Activated CD4-positive, alpha-beta T cell treated with anti-CD3 and anti-CD28 coated beads, Interleukin-2, amount 10 ng/mL, durations not matched to agents 7 days and 5 days (primary cell): ENCODE data around the gene SORL1. TPM values are rescaled to one million over a fixed set of nuclear protein-coding genes. Genes with fewer than 3 reads are reported as not detected.

Experiments
- CTCF ChIA-PET: fragments of 350-600 bp; sonication (Branson Sonifier 250); formaldehyde crosslinking; loops from one replicate; lab custom pipeline; 2021; ENCODE audit warnings: antibody characterized with exemption; lab: Charles Lee
- POLR2A ChIA-PET: fragments of 350-600 bp; sonication (Branson Sonifier 250); formaldehyde crosslinking; loops from one replicate; lab custom pipeline; 2021; ENCODE audit warnings: antibody characterized with exemption; lab: Charles Lee
- DNase-seq: peaks from one replicate; pipeline ENCODE4 v3.0.0-alpha.2; 2020
- H3K27ac Mint-ChIP-seq: one replicate; pipeline ENCODE4 v1.8.0; 2021; ENCODE audit warnings: mild to moderate bottlenecking, moderate library complexity, mixed read lengths
- H3K27me3 Mint-ChIP-seq: one replicate; pipeline ENCODE4 v1.8.0; 2021; ENCODE audit warnings: mixed read lengths
- H3K36me3 Mint-ChIP-seq: one replicate; pipeline ENCODE4 v1.8.0; 2021; ENCODE audit warnings: low read depth, mixed read lengths
- H3K4me1 Mint-ChIP-seq: one replicate; pipeline ENCODE4 v1.8.0; 2021; ENCODE audit warnings: mixed read lengths
- H3K4me3 Mint-ChIP-seq: one replicate; pipeline ENCODE4 v1.8.0; 2021; ENCODE audit warnings: mild to moderate bottlenecking, moderate library complexity, mixed read lengths
- H3K9me3 Mint-ChIP-seq: one replicate; pipeline ENCODE4 v1.8.0; 2021; ENCODE audit warnings: mixed read lengths
- total RNA-seq, 2 experiments: library from RNA; stranded (reverse); gene quantifications; one replicate each; pipeline ENCODE4 v1.2.3, GENCODE V29; 2021

The SORL1 gene
- total RNA-seq, 2 experiments from 2014 or later, result 197 to 207 TPM

GRCh38 chr11:121456816-121457431, 4.8 kb downstream of the SORL1 start:
- Mint-ChIP-seq H3K4me3 (peak overlapping the region; percentile 26), H3K36me3 (peaks cover 83% of the 10 kb centered on the region), H3K9me3 (no peaks in the 10 kb centered on the region), H3K4me1 (peaks cover 77% of the 10 kb centered on the region), H3K27ac (peak overlapping the region; percentile 70), H3K27me3 (no peaks in the 10 kb centered on the region)
- DNase-seq, result no peak
- ChIA-PET CTCF (interaction anchor here (0.6 to 2.5 kb wide), 4 partner anchors 11 to 64 kb away, joined by 3 to 9 read pairs (median 4); no protein-coding TSS in a partner anchor), POLR2A (no interaction called here)

- no peak for DNase-seq
- H3K36me3 Mint-ChIP-seq, result peaks cover 88% of the 10 kb centered on the region
- ChIA-PET CTCF (interaction anchor here (2.0 to 2.5 kb wide), 2 partner anchors 9 kb away, joined by 5 to 9 read pairs; no protein-coding TSS in a partner anchor), POLR2A (no interaction called here)
- H3K4me3 Mint-ChIP-seq, result peak overlapping the region; percentile 26
- H3K4me1 Mint-ChIP-seq, result peaks cover 93% of the 10 kb centered on the region
- peak overlapping the region; percentile 93 for H3K27ac Mint-ChIP-seq
- H3K27me3 Mint-ChIP-seq, result no peaks in the 10 kb centered on the region
- H3K9me3 Mint-ChIP-seq, result no peaks in the 10 kb centered on the region
These were observed 6.4 kb downstream of the SORL1 start for GRCh38 chr11:121458551-121458950.

GRCh38 chr11:121459413-121460017, 7.4 kb downstream of the SORL1 start:
- Mint-ChIP-seq H3K4me3 (peak overlapping the region; percentile 26), H3K27me3 (no peaks in the 10 kb centered on the region), H3K9me3 (no peaks in the 10 kb centered on the region), H3K27ac (peak overlapping the region; percentile 93), H3K36me3 (peaks cover 79% of the 10 kb centered on the region), H3K4me1 (peaks cover 95% of the 10 kb centered on the region)
- ChIA-PET POLR2A (no interaction called here), CTCF (interaction anchor here (1.2 to 2.0 kb wide), 2 partner anchors 10 to 92 kb away, joined by 3 to 5 read pairs; no protein-coding TSS in a partner anchor)
- peak; percentile 56 for DNase-seq

- ChIA-PET POLR2A (no interaction called here), CTCF (interaction anchor here (0.6 to 2.5 kb wide), 4 partner anchors 9 to 1838 kb away, joined by 4 to 14 read pairs (median 6); partner anchors contain the start of genes SORL1 and SORL1-AS1)
- Mint-ChIP-seq H3K9me3 (no peaks in the 10 kb centered on the region), H3K27ac (peak overlapping the region; percentile 93), H3K36me3 (peaks cover 76% of the 10 kb centered on the region), H3K4me3 (no peak overlapping the region), H3K27me3 (no peaks in the 10 kb centered on the region), H3K4me1 (peaks cover 98% of the 10 kb centered on the region)
- no peak for DNase-seq
These were observed 8.9 kb downstream of the SORL1 start for GRCh38 chr11:121460941-121461514.

GRCh38 chr11:121461843-121462242, 9.7 kb downstream of the SORL1 start:
- Mint-ChIP-seq H3K27ac (peak overlapping the region; percentile 93), H3K27me3 (no peaks in the 10 kb centered on the region), H3K9me3 (no peaks in the 10 kb centered on the region), H3K4me3 (peak overlapping the region; percentile 15), H3K36me3 (peaks cover 74% of the 10 kb centered on the region), H3K4me1 (peaks cover 97% of the 10 kb centered on the region)
- DNase-seq, result no peak
- CTCF ChIA-PET, result interaction anchor here (1.4 to 2.5 kb wide), 3 partner anchors 10 to 18 kb away, joined by 6 to 14 read pairs (median 7); partner anchors contain the start of genes SORL1 and SORL1-AS1
- POLR2A ChIA-PET, result no interaction called here

- peaks cover 97% of the 10 kb centered on the region for H3K4me1 Mint-ChIP-seq
These were observed 11.7 kb downstream of the SORL1 start for GRCh38 chr11:121463689-121464335.

GRCh38 chr11:121464352-121464946, 12.3 kb downstream of the SORL1 start:
- peaks cover 97% of the 10 kb centered on the region for H3K4me1 Mint-ChIP-seq
- ChIA-PET POLR2A (interaction anchor here (0.6 to 1.1 kb wide), 3 partner anchors 9 to 31 kb away, joined by 3 to 5 read pairs (median 3); no protein-coding TSS in a partner anchor), CTCF (interaction anchor here (0.6 to 4.9 kb wide), 6 partner anchors 10 to 116 kb away, joined by 3 to 27 read pairs (median 5); partner anchors contain the start of genes SORL1 and SORL1-AS1)
- H3K27me3 Mint-ChIP-seq, result no peaks in the 10 kb centered on the region
- peak overlapping the region; percentile 93 for H3K27ac Mint-ChIP-seq
- H3K4me3 Mint-ChIP-seq, result peak overlapping the region; percentile 61
- H3K9me3 Mint-ChIP-seq, result peaks cover under 1% of the 10 kb centered on the region
- H3K36me3 Mint-ChIP-seq, result peaks cover 60% of the 10 kb centered on the region
- peak; percentile 77 for DNase-seq

More at GRCh38 chr11:121463689-121464335, 11.7 kb downstream of the SORL1 start:
- H3K27ac Mint-ChIP-seq, result peak overlapping the region; percentile 93
- no peak for DNase-seq
- no peaks in the 10 kb centered on the region for H3K27me3 Mint-ChIP-seq
- H3K9me3 Mint-ChIP-seq, result no peaks in the 10 kb centered on the region
- H3K36me3 Mint-ChIP-seq, result peaks cover 60% of the 10 kb centered on the region
- CTCF ChIA-PET, result interaction anchor here (0.8 to 4.9 kb wide), 5 partner anchors 9 to 78 kb away, joined by 3 to 27 read pairs (median 4); partner anchors contain the start of genes SORL1 and SORL1-AS1
- POLR2A ChIA-PET, result interaction anchor here (0.6 to 1.1 kb wide), 3 partner anchors 9 to 31 kb away, joined by 3 to 5 read pairs (median 3); no protein-coding TSS in a partner anchor
- peak overlapping the region; percentile 61 for H3K4me3 Mint-ChIP-seq

- DNase-seq, result no peak
- Mint-ChIP-seq H3K4me1 (peaks cover 96% of the 10 kb centered on the region), H3K36me3 (peaks cover 60% of the 10 kb centered on the region), H3K9me3 (peaks cover 4% of the 10 kb centered on the region), H3K27ac (peak overlapping the region; percentile 93), H3K4me3 (peak overlapping the region; percentile 61), H3K27me3 (no peaks in the 10 kb centered on the region)
- ChIA-PET CTCF (interaction anchor here (0.5 to 4.9 kb wide), 4 partner anchors 12 to 47 kb away, joined by 3 to 27 read pairs (median 6); partner anchors contain the start of genes SORL1 and SORL1-AS1), POLR2A (no interaction called here)
These were observed 13.6 kb downstream of the SORL1 start for GRCh38 chr11:121465709-121466062.

GRCh38 chr11:121466063-121466794, 14.1 kb downstream of the SORL1 start:
- ChIA-PET POLR2A (interaction anchor here (0.7 kb wide), 1 partner anchor 32 kb away, joined by 3 read pairs; no protein-coding TSS in a partner anchor), CTCF (interaction anchor here (0.5 to 4.9 kb wide), 9 partner anchors 12 to 823 kb away, joined by 3 to 27 read pairs (median 4); partner anchors contain the start of genes SORL1 and SORL1-AS1)
- Mint-ChIP-seq H3K4me1 (peaks cover 95% of the 10 kb centered on the region), H3K27me3 (no peaks in the 10 kb centered on the region), H3K4me3 (peak overlapping the region; percentile 61), H3K9me3 (peaks cover 4% of the 10 kb centered on the region), H3K27ac (peak overlapping the region; percentile 93), H3K36me3 (peaks cover 63% of the 10 kb centered on the region)
- DNase-seq, result peak; percentile 41

- peak overlapping the region; percentile 86 for H3K27ac Mint-ChIP-seq
- no peaks in the 10 kb centered on the region for H3K27me3 Mint-ChIP-seq
- peak overlapping the region; percentile 59 for H3K4me3 Mint-ChIP-seq
- peaks cover 63% of the 10 kb centered on the region for H3K36me3 Mint-ChIP-seq
- no peak for DNase-seq
- CTCF ChIA-PET, result interaction anchor here (0.9 to 4.9 kb wide), 9 partner anchors 10 to 141 kb away, joined by 3 to 27 read pairs (median 6); partner anchors contain the start of genes SORL1 and SORL1-AS1
- POLR2A ChIA-PET, result interaction anchor here (0.7 to 1.6 kb wide), 3 partner anchors 14 to 89 kb away, joined by 7 to 13 read pairs (median 9); no protein-coding TSS in a partner anchor
- peaks cover 4% of the 10 kb centered on the region for H3K9me3 Mint-ChIP-seq
- peaks cover 95% of the 10 kb centered on the region for H3K4me1 Mint-ChIP-seq
These were observed 15.4 kb downstream of the SORL1 start for GRCh38 chr11:121467471-121467870.

GRCh38 chr11:121467965-121468364, 15.9 kb downstream of the SORL1 start:
- Mint-ChIP-seq H3K4me3 (peak overlapping the region; percentile 59), H3K27ac (peak overlapping the region; percentile 86), H3K36me3 (peaks cover 64% of the 10 kb centered on the region), H3K9me3 (peaks cover 4% of the 10 kb centered on the region), H3K27me3 (no peaks in the 10 kb centered on the region), H3K4me1 (peaks cover 95% of the 10 kb centered on the region)
- POLR2A ChIA-PET, result interaction anchor here (0.7 to 1.6 kb wide), 3 partner anchors 13 to 88 kb away, joined by 7 to 13 read pairs (median 9); no protein-coding TSS in a partner anchor
- CTCF ChIA-PET, result interaction anchor here (0.9 to 4.9 kb wide), 9 partner anchors 10 to 142 kb away, joined by 3 to 27 read pairs (median 6); partner anchors contain the start of genes SORL1 and SORL1-AS1
- peak; percentile 83 for DNase-seq
